H1 (cell line): Measurements from ENCODE around the gene KIR3DL2. TPM values are rescaled to one million over a fixed set of nuclear protein-coding genes. Genes with fewer than 3 reads are reported as not detected.
"Not testable (repeated sequence)": the region's sequence is repeated elsewhere in the genome, so short reads cannot be mapped to it uniquely, and the experiment has no call there.

ENCODE experiments used
- CTCF ChIA-PET: fragments of 300-600 bp; sonication (Branson Sonifier 250); formaldehyde crosslinking; loops from one replicate; lab custom pipeline; 2021; ENCODE audit not compliant: partially characterized antibody; lab: Charles Lee
- POLR2A ChIA-PET: fragments of 300-600 bp; sonication (Branson Sonifier 250); formaldehyde crosslinking; loops from one replicate; lab custom pipeline; 2021; ENCODE audit warnings: inconsistent platforms; ENCODE audit not compliant: partially characterized antibody; lab: Charles Lee
- DNase-seq, 2 experiments: peaks; one replicate each; pipeline versions ENCODE4 v3.0.0 to v3.0.0-alpha.2; 2010 to 2022; ENCODE audit warnings: low spot score in 2 of 2, low read depth in 1 of 2, mixed read lengths in 1 of 2
- FAIRE-seq: peaks from 2 replicates; lab custom pipeline; 2011; peaks lifted over from hg19 to GRCh38; lab: Jason Lieb, UNC
- H2AFZ ChIP-seq: 2 replicates; pipeline ENCODE4 v1.8.1; 2012; ENCODE audit warnings: low read length, inconsistent platforms
- H2AK5ac ChIP-seq: 2 replicates; pipeline ENCODE4 v1.6.1; 2013; ENCODE audit warnings: low read depth, low read length
- H2BK120ac ChIP-seq: replicated peaks from 2 replicates; pipeline ENCODE3; 2013; ENCODE audit warnings: low read depth, low read length, inconsistent platforms
- H2BK12ac ChIP-seq: 2 replicates; pipeline ENCODE4 v1.6.1; 2013; ENCODE audit warnings: low read depth, low read length
- H2BK15ac ChIP-seq: 2 replicates; pipeline ENCODE4 v1.6.1; 2013; ENCODE audit warnings: low read length
- H2BK20ac ChIP-seq: 2 replicates; pipeline ENCODE4 v1.6.1; 2013; ENCODE audit warnings: low read length
- H2BK5ac ChIP-seq: 2 replicates; pipeline ENCODE4 v1.6.1; 2013; ENCODE audit warnings: low read depth, low read length
- H3K14ac ChIP-seq: 2 replicates; pipeline ENCODE4 v1.6.1; 2013; ENCODE audit warnings: inconsistent platforms; ENCODE audit not compliant: insufficient read length
- H3K18ac ChIP-seq: 2 replicates; pipeline ENCODE4 v1.6.1; 2013; ENCODE audit warnings: low read length; ENCODE audit errors: extremely low read depth
- H3K23ac ChIP-seq: 2 replicates; pipeline ENCODE4 v1.6.1; 2013; ENCODE audit warnings: inconsistent platforms; ENCODE audit not compliant: insufficient read length
- H3K23me2 ChIP-seq: 2 replicates; pipeline ENCODE4 v1.6.1; 2013; ENCODE audit warnings: low read depth, low read length
- H3K27ac ChIP-seq: 2 replicates; pipeline ENCODE4 v1.6.1; 2011; ENCODE audit warnings: low read depth, low read length, inconsistent platforms
- H3K27me3 ChIP-seq, 4 experiments: replicated peaks in 1 of 4; 1 replicate in 1 of 4; 2 replicates in 3 of 4; pipeline versions ENCODE4 v1.6.1 to v1.8.1; 2011 to 2013; ENCODE audit warnings: low read length in 3 of 4, mild to moderate bottlenecking in 3 of 4, inconsistent platforms in 2 of 4, mixed read lengths in 2 of 4, moderate library complexity in 1 of 4; ENCODE audit not compliant: control insufficient read depth in 3 of 4, insufficient read depth in 3 of 4; ENCODE audit errors: extremely low read depth in 1 of 4
- H3K36me3 ChIP-seq, 4 experiments: 2 replicates each; pipeline versions ENCODE4 v1.6.1 to v1.8.1; 2011 to 2013; ENCODE audit warnings: mild to moderate bottlenecking in 4 of 4, low read length in 3 of 4, moderate library complexity in 2 of 4, control low read depth in 1 of 4, inconsistent platforms in 1 of 4; ENCODE audit not compliant: insufficient read depth in 4 of 4, control insufficient read depth in 2 of 4
- H3K4ac ChIP-seq: replicated peaks from 2 replicates; pipeline ENCODE3; 2013; ENCODE audit warnings: low read length, low read depth, mixed read lengths, inconsistent platforms; ENCODE audit not compliant: insufficient read length
- H3K4me1 ChIP-seq, 4 experiments: replicated peaks in 1 of 4; 1 replicate in 1 of 4; 2 replicates in 3 of 4; pipeline versions ENCODE4 v1.6.1 to v1.8.1; 2011 to 2013; ENCODE audit warnings: low read length in 3 of 4, inconsistent platforms in 2 of 4, mixed read lengths in 1 of 4; ENCODE audit not compliant: insufficient read depth in 4 of 4, control insufficient read depth in 3 of 4
- H3K4me2 ChIP-seq, 2 experiments: 2 replicates each; pipeline versions ENCODE4 v1.6.1 to v1.8.1; 2011 to 2013; ENCODE audit warnings: low read depth in 2 of 2, low read length in 2 of 2, control low read depth in 1 of 2, inconsistent platforms in 1 of 2, mild to moderate bottlenecking in 1 of 2; ENCODE audit not compliant: insufficient read depth in 1 of 2
- H3K4me3 ChIP-seq, 4 experiments: fragments of 200-600, 300-600 bp in 1 of 4; sonication (generic), shearing (Covaris generic), sonication (Bioruptor Twin) in 1 of 4; 2 replicates each; pipeline versions ENCODE4 v1.5.1 to v1.8.1; 2011 to 2016; ENCODE audit warnings: low read length in 4 of 4, low read depth in 3 of 4, control low read depth in 2 of 4, inconsistent platforms in 2 of 4, mild to moderate bottlenecking in 2 of 4, mixed read lengths in 1 of 4, moderate library complexity in 1 of 4; ENCODE audit not compliant: insufficient read depth in 2 of 4; ENCODE audit errors: extremely low read depth in 1 of 4
- H3K56ac ChIP-seq: replicated peaks from 2 replicates; pipeline ENCODE3; 2013; ENCODE audit warnings: low read depth, mild to moderate bottlenecking, mixed read lengths, low read length, inconsistent platforms; ENCODE audit not compliant: insufficient read length
- H3K79me1 ChIP-seq: 2 replicates; pipeline ENCODE4 v1.6.1; 2013; ENCODE audit warnings: low read depth, low read length, control low read depth
- H3K79me2 ChIP-seq, 2 experiments: 2 replicates each; pipeline versions ENCODE4 v1.6.1 to v1.8.1; 2012 to 2013; ENCODE audit warnings: low read length in 2 of 2, mild to moderate bottlenecking in 2 of 2, inconsistent platforms in 1 of 2; ENCODE audit not compliant: insufficient read depth in 2 of 2, control insufficient read depth in 1 of 2
- H3K9ac ChIP-seq, 4 experiments: replicated peaks in 1 of 4; 1 replicate in 1 of 4; 2 replicates in 3 of 4; pipeline versions ENCODE4 v1.6.1 to v1.8.1; 2011 to 2013; ENCODE audit warnings: low read depth in 3 of 4, low read length in 3 of 4, control low read depth in 2 of 4, mild to moderate bottlenecking in 2 of 4, moderate library complexity in 2 of 4, inconsistent platforms in 1 of 4; ENCODE audit errors: extremely low read depth in 1 of 4
- H3K9me3 ChIP-seq, 2 experiments: 2 replicates each; pipeline versions ENCODE4 v1.6.1 to v1.8.1; 2012 to 2013; ENCODE audit warnings: mild to moderate bottlenecking in 2 of 2, moderate library complexity in 2 of 2, control low read depth in 1 of 2, inconsistent platforms in 1 of 2, low read depth in 1 of 2, low read length in 1 of 2, mixed read lengths in 1 of 2; ENCODE audit not compliant: insufficient read depth in 2 of 2
- H4K20me1 ChIP-seq, 2 experiments: replicated peaks in 1 of 2; 2 replicates each; pipeline versions ENCODE3 to v1.8.1; 2011 to 2013; ENCODE audit warnings: inconsistent platforms in 2 of 2, low read length in 2 of 2, mild to moderate bottlenecking in 1 of 2; ENCODE audit not compliant: insufficient read depth in 2 of 2, control insufficient read depth in 1 of 2
- H4K5ac ChIP-seq: 2 replicates; pipeline ENCODE4 v1.6.1; 2013; ENCODE audit warnings: low read length, low read depth, mixed read lengths, inconsistent platforms; ENCODE audit not compliant: insufficient read length
- H4K8ac ChIP-seq: 2 replicates; pipeline ENCODE4 v1.8.0; 2013; ENCODE audit warnings: mild to moderate bottlenecking, moderate library complexity, low read length, inconsistent platforms; ENCODE audit not compliant: insufficient read depth; ENCODE audit errors: extremely low read depth
- H4K91ac ChIP-seq: replicated peaks from 2 replicates; pipeline ENCODE3; 2013; ENCODE audit warnings: low read length, mixed read lengths, inconsistent platforms; ENCODE audit not compliant: insufficient read length
- WGBS, 2 experiments: shearing (Covaris generic) in 1 of 2; methylation state at CpG; one replicate each; pipeline versions ENCODE4 v1.1.6 to v1.1.7; 2013 to 2015; ENCODE audit warnings: low lambda C conversion rate in 2 of 2, mixed read lengths in 2 of 2, inconsistent platforms in 1 of 2, low coverage in 1 of 2, missing lambda C conversion rate in 1 of 2; ENCODE audit not compliant: insufficient replicate concordance in 2 of 2, insufficient coverage in 1 of 2, insufficient read length in 1 of 2; ENCODE audit errors: extremely low coverage in 1 of 2, missing lambda C conversion rate in 1 of 2; 5-methylcytosine and 5-hydroxymethylcytosine counted together
- polyA plus RNA-seq, 7 experiments: library from polyadenylated mRNA; depleted of rRNA in 3 of 7; stranded (reverse) in 5 of 7; unstranded in 2 of 7; fragments of >200 nt in 5 of 7; fragments of 200-250 nt in 2 of 7; gene quantifications; 1 replicate in 5 of 7; 2 replicates in 1 of 7; 4 replicates in 1 of 7; pipeline versions ENCODE4 v1.2.1 to v1.2.3, GENCODE V29; 2011 to 2013; ENCODE audit warnings: missing spikeins in 2 of 7, mixed read lengths in 2 of 7
- total RNA-seq: library from RNA; stranded (reverse); fragmentation: NEBNext Ultra II Directional; extraction: Animal tissue kit (Norgen Biotek cat#: 25700); gene quantifications from 2 replicates; pipeline ENCODE4 v1.2.1, GENCODE V29; 2021

KIR3DL2 gene
- total and polyA plus RNA-seq, 2 of the 8 experiments (the other 6 are each of a cell fraction or from before 2014, with no cell fraction given): not detected

- H3K4me1 ChIP-seq, H2AK5ac ChIP-seq, H3K4me3 ChIP-seq, H2BK15ac ChIP-seq, H4K8ac ChIP-seq, H2BK20ac ChIP-seq, H3K14ac ChIP-seq, CTCF ChIA-PET, H3K27me3 ChIP-seq, H3K23ac ChIP-seq, H2AFZ ChIP-seq, H3K36me3 ChIP-seq, H3K4me2 ChIP-seq, H2BK120ac ChIP-seq, H3K79me2 ChIP-seq, POLR2A ChIA-PET, H3K27ac ChIP-seq, H3K4ac ChIP-seq, DNase-seq, H3K18ac ChIP-seq, H2BK5ac ChIP-seq, H3K23me2 ChIP-seq, H2BK12ac ChIP-seq, H3K9ac ChIP-seq, H3K79me1 ChIP-seq, FAIRE-seq, H3K56ac ChIP-seq, H4K91ac ChIP-seq, H4K20me1 ChIP-seq, H4K5ac ChIP-seq: not testable (repeated sequence)
- WGBS, 2 experiments: 72% methylated on average over 8 of the region's 8 CpGs; no CpG with 5 or more reads in 1 of the 2 experiments
- peaks cover 26 to 43% of the 10 kb centered on the region in 2 experiments; a peak in 3 of 4 replicates for H3K9me3 ChIP-seq
Observed at GRCh38 chr19:54843171-54843570, 7.1 kb upstream of the KIR3DL2 start.
